GM12801 (cell line): ENCODE measurements around the gene IFNGR2.

ENCODE experiments used
- CTCF ChIP-seq: IDR thresholded peaks from one replicate; pipeline ENCODE4 v1.5.1; 2011; ENCODE audit warnings: control low read depth; ENCODE audit not compliant: insufficient read length; ENCODE audit errors: extremely low read depth

IFNGR2 gene

GRCh38 chr21:33425825-33426224, 22.6 kb downstream of the IFNGR2 start:
- TF ChIP-seq CTCF, result no peak

- TF ChIP-seq CTCF, result no peak
These were observed 23.8 kb downstream of the IFNGR2 start for GRCh38 chr21:33427051-33427450.

GRCh38 chr21:33428669-33429068, 25.5 kb downstream of the IFNGR2 start:
- no peak for TF ChIP-seq CTCF

GRCh38 chr21:33430858-33431257, 27.6 kb downstream of the IFNGR2 start:
- TF ChIP-seq CTCF, result no peak

GRCh38 chr21:33432496-33432895, 29.3 kb downstream of the IFNGR2 start:
- TF ChIP-seq CTCF, result no peak

- TF ChIP-seq CTCF, result no peak
These were observed 29.8 kb downstream of the IFNGR2 start for GRCh38 chr21:33433001-33433400.

GRCh38 chr21:33433425-33434114, 30.4 kb downstream of the IFNGR2 start:
- no peak for TF ChIP-seq CTCF
